Breast epithelium (tissue), 3 donors: ENCODE results near the gene C22orf31.

Experiments
- CTCF ChIP-seq, 3 donors: fragments of 450-650 bp; IDR thresholded peaks; one replicate each; pipeline ENCODE4 v1.5.1; 2016 to 2017; ENCODE audit warnings: antibody characterized with exemption in 3 of 3, mild to moderate bottlenecking in 3 of 3, moderate library complexity in 3 of 3
- POLR2A ChIP-seq: fragments of 450-650 bp; IDR thresholded peaks from one replicate; pipeline ENCODE4 v1.6.1; 2016; ENCODE audit warnings: antibody characterized with exemption, mild to moderate bottlenecking, moderate library complexity
- POLR2AphosphoS5 ChIP-seq, 3 donors: sonication (generic); formaldehyde crosslinking; IDR thresholded peaks; one replicate each; pipeline ENCODE4 v1.6.1; 2017; ENCODE audit warnings: antibody characterized with exemption in 3 of 3

- no peak for TF ChIP-seq CTCF (IDR thresholded peaks at IDR 0.05)
- no peak for TF ChIP-seq POLR2A
- no peak for TF ChIP-seq POLR2AphosphoS5 (IDR thresholded peaks at IDR 0.05)
Observed at GRCh38 chr22:29092243-29092642, 30.6 kb upstream of the C22orf31 start.
